HepG2 (cell line): ENCODE measurements around the gene EEIG1.

Experiments
- CHD2 ChIP-seq: IDR thresholded peaks from 2 replicates; pipeline ENCODE4 v1.6.1; 2011; ENCODE audit warnings: low read depth, low read length, improper control_type of control experiment
- CTCF ChIP-seq: sonication (generic); formaldehyde crosslinking; IDR thresholded peaks from 2 replicates; pipeline ENCODE4 v1.5.0; 2020; ENCODE audit warnings: mild to moderate bottlenecking, missing genetic modification reagents, moderate library complexity
- JDP2 ChIP-seq: sonication (generic); formaldehyde crosslinking; IDR thresholded peaks from 2 replicates; pipeline ENCODE4 v1.8.1; 2022; ENCODE audit warnings: missing genetic modification reagents, borderline replicate concordance
- MEIS1 ChIP-seq: sonication (generic); formaldehyde crosslinking; IDR thresholded peaks from 2 replicates; pipeline ENCODE4 v1.9.0; 2021; ENCODE audit warnings: mild to moderate bottlenecking, missing genetic modification reagents, moderate library complexity, borderline replicate concordance
- POLR2AphosphoS5 ChIP-seq: IDR thresholded peaks from 2 replicates; pipeline ENCODE4 v1.6.1; 2012; ENCODE audit warnings: low read depth, low read length
- SATB2 ChIP-seq: sonication (generic); formaldehyde crosslinking; IDR thresholded peaks from 2 replicates; pipeline ENCODE4 v1.5.0; 2020; ENCODE audit warnings: missing genetic modification reagents
- TP53 ChIP-seq: sonication (generic); formaldehyde crosslinking; conservative IDR thresholded peaks from 2 replicates; pipeline ENCODE4 v1.4.0; 2020; ENCODE audit warnings: missing genetic modification reagents
- ZNF30 ChIP-seq: sonication (generic); formaldehyde crosslinking; IDR thresholded peaks from 2 replicates; pipeline ENCODE4 v1.5.0; 2020; ENCODE audit warnings: mild to moderate bottlenecking, missing genetic modification reagents
- ZNF788 ChIP-seq: sonication (generic); formaldehyde crosslinking; IDR thresholded peaks from 2 replicates; pipeline ENCODE4 v1.5.0; 2020; ENCODE audit warnings: mild to moderate bottlenecking, missing genetic modification reagents, borderline replicate concordance
- TF ChIP-seq, protein P1 (sequence below): sonication (generic); formaldehyde crosslinking; IDR thresholded peaks from 2 replicates; pipeline ENCODE4 v1.5.0; 2020; ENCODE audit warnings: missing genetic modification reagents
- TF ChIP-seq, protein P2 (sequence below): sonication (generic); formaldehyde crosslinking; IDR thresholded peaks from 2 replicates; pipeline ENCODE4 v1.8.0; 2022; ENCODE audit warnings: mild to moderate bottlenecking, missing genetic modification reagents; ENCODE audit not compliant: insufficient replicate concordance

DNA sequence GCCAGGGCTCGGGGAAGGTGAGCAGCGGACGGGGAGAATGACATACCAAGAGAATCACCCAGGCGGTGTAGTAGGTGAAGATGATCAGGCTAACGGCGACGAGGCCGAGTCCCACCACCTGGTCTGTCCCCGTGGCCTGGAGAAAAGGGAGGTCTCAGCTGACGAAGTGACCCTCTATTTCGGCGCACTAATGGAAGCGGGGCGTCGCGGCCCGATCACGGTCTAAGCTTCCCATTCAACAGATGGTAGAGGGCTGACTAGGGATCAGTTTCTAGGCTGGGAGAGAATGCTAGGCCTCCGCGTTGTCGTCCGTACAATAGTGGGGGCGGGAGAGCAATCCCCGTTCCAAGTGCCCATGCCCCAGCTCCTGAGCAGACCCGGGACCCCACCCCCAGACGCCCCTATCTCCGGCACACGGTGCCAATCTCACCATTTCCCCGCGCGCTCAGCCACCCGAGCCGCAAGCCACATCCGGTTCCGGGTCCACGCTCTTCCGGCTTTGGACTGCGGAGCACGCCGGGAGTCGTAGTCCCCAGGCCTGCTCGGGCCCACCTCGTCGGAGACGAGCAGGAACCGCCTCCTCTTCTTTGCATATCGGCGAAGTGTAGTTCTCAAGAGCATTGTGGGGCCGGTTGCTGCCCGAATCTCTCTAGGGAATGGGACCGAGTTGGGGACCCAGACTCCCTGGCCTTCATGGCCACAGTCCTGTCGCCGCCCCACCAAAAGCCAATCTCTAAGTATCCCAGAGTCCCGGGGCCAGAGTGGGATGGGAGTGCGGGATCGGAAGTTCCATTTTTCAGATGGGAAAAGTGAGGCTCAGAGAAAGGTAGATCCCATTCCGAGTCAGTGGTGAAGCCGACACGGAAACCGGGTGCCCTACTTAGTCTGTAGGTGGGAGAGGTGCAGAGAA, 43.1 kb downstream of the EEIG1 start, which contains the start of gene DPM2:
- TF ChIP-seq JDP2 (no peak), CHD2 (no peak), MEIS1 (no peak), SATB2 (CRISPR knock-in tag) (no peak), POLR2AphosphoS5 (peak; percentile 75), ZNF30 (CRISPR knock-in tag) (no peak), CTCF (CRISPR knock-in tag) (no peak), TP53 (CRISPR knock-in tag) (no peak), ZNF788 (CRISPR knock-in tag) (peak; percentile 72; the same call in 1 of the 2 replicates)
- TF ChIP-seq, protein P1, sequence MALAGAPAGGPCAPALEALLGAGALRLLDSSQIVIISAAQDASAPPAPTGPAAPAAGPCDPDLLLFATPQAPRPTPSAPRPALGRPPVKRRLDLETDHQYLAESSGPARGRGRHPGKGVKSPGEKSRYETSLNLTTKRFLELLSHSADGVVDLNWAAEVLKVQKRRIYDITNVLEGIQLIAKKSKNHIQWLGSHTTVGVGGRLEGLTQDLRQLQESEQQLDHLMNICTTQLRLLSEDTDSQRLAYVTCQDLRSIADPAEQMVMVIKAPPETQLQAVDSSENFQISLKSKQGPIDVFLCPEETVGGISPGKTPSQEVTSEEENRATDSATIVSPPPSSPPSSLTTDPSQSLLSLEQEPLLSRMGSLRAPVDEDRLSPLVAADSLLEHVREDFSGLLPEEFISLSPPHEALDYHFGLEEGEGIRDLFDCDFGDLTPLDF (CRISPR knock-in tag): peak; percentile 81; the same call in 1 of the 2 replicates
- TF ChIP-seq, protein P2, sequence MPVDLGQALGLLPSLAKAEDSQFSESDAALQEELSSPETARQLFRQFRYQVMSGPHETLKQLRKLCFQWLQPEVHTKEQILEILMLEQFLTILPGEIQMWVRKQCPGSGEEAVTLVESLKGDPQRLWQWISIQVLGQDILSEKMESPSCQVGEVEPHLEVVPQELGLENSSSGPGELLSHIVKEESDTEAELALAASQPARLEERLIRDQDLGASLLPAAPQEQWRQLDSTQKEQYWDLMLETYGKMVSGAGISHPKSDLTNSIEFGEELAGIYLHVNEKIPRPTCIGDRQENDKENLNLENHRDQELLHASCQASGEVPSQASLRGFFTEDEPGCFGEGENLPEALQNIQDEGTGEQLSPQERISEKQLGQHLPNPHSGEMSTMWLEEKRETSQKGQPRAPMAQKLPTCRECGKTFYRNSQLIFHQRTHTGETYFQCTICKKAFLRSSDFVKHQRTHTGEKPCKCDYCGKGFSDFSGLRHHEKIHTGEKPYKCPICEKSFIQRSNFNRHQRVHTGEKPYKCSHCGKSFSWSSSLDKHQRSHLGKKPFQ: no peak
